EH (cell line): ENCODE results near the gene SFI1.

Source experiments
- DNase-seq: peaks from one replicate; pipeline ENCODE4 v3.0.0-alpha.2; 2015; ENCODE audit warnings: low read depth

Gene SFI1

DNA sequence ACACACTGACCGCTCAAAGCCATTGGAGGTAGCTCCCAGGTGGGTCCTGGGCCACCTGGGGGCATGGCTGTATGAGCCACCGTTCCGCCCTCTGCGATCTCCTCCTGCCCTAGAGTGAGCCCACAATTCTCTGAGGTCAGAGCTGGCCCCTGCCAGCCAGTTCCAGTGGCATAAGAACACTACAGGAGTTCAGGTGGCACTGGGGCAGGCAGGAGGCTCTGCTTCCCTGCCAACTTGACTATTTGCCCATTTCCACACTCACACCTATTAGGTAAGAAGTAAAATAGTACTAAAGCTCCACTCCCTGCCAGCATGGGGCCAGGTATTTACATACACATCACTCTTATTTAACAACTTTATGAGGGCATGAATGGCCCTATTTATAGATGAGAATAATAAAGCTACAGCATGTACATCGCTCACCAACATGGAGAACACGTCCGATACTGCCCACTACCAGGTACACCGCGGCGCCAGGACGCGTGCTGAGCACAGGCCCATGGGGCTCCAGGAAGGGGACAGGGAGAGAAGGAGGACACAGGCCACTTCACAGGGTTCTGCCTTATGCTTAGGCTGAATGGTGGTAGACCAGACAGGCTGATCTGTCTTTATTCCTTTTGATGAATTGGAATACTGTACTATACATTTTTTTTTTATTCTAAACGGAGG, 139.4 kb downstream of the SFI1 start:
- DNase-seq = no peak

DNA sequence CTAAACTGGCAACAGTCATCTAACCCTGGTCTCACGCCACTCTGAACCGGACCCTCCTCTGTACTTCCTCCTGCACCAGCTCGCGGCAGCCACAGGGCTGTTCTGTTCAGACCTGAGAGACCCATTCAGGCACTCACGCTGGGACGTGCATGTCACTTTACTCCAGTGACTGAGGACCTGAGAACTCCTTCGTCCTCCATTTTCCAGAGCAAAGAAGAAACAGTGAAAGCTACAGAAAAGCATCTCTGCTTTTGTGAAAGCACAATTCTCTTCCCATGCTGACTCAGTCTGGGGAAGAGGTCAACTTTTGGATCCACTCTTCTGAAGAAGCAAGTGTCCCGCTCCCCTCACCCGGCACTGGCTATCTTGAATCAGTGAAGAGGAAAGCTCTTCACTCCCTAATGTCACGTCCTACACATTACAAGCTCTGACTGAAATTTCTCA, 141.1 kb downstream of the SFI1 start:
- DNase-seq = no peak

DNA sequence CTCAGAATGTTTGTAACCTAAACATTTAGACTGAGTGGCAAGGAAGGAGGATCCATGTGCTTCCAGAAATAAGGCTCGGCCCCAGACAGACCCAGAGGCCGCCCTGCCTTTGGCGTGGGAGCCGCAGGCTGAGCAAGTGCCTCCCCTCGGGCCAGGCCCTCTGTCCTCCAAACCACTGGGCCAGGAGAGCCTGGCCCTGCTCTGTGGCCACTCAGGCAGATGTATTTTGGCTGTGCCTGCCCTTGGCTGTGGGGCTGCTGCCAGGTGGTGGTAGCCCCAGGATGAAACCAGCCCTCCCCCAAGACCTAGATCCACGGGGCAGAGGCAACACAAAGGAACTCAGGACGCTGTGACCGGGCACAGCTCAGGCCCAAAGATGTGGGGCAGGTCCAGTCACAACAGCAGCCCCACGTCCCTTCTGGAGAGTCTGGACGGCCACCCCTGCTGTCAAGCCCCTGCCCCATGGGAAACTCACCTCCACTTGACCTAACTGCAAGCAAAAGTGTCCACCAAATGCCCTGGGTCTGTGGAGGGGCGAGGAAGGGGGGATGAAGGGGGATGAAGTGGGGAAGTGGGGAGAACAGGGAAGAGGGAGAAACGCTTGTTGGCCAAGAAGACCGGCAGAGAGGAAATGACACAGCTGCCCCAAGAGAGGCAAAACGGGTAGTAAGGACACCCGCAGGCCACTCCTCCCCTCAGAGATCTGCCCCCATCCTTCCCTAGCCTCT, 141.7 kb downstream of the SFI1 start:
- DNase-seq = no peak

DNA sequence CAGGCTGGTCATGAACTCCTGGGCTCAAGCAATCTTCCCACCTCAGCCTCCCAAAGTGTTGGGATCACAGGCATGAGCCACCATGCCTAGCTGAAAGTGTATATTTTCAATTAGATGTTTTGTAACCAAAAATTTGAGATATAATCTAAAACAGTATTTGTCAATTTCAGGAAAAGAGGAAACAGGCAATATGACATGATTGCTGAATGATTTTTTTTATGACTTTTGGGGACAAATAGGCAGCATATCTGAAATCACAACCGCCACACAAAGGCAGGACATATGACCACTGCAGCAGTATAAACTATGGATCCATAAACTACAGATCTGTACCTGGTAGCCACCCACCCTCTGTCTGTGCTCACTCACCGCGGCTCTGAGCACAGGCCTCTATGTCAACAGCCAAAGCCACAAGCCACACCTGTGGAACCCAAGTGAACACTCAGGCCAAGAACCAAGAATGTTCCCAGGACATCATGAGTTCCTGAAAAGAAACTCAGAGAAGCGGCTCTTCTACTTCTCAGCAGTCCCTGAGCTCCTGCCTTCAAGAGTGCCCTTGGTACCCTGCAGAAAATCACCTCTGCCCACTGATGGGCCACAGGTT, 143.2 kb downstream of the SFI1 start:
- DNase-seq = no peak

DNA sequence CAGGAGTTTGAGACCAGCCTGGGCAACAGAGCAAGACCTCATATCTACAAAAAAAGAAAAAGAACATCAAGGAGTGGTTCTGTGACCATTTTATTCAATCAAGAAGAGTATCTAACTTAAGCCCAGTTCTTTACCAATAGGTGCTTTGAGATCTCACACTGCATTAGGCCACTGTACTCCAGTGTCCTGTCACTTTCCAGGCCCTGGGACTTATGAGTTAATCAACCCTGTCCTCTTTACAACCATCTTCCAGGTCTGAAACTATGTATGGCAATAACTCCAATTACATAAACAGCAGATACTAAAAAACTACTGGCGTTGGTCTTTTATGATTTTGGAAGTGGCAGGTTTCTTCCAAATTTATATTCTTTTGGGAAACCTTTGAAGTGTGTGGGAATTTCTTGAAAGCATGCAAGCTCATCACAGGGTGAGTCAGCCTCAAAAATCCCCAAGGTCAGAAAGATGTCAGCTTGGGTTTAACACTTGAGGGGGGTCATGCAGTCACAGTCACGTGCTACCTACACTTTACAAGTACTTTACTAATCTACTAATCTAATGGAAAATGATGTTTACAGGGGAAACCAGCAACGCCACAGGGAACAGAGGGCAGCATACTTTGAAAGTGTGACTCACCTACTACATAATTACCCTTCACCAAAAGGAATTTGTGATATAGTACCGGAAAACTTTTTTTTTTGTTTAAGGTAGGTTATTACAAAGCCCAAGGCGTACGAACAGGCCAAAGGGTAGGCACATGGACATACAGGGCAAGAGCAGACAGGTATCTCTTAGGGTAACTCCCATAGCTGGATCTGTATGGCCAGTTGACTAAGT, 150.1 kb downstream of the SFI1 start:
- DNase-seq = peak; percentile 99

DNA sequence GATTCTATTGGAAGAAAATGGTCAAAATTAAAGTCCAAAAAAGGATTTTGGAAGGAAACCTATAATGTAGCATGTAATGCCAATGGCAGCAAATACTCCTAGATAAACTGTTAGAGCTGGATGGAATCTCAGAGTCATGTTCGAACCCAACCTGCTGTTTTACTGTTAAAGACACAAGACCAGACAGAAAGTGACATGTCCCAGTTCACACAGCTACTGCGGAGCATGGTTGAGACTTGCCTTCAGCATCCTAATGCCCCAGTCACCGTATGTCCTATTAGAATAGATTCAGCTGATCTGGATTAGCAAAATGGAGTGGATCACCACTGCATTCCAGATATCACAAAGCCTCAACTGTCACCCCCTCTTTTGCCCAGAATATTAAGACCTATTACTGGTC, 150.7 kb downstream of the SFI1 start:
- DNase-seq = no peak

DNA sequence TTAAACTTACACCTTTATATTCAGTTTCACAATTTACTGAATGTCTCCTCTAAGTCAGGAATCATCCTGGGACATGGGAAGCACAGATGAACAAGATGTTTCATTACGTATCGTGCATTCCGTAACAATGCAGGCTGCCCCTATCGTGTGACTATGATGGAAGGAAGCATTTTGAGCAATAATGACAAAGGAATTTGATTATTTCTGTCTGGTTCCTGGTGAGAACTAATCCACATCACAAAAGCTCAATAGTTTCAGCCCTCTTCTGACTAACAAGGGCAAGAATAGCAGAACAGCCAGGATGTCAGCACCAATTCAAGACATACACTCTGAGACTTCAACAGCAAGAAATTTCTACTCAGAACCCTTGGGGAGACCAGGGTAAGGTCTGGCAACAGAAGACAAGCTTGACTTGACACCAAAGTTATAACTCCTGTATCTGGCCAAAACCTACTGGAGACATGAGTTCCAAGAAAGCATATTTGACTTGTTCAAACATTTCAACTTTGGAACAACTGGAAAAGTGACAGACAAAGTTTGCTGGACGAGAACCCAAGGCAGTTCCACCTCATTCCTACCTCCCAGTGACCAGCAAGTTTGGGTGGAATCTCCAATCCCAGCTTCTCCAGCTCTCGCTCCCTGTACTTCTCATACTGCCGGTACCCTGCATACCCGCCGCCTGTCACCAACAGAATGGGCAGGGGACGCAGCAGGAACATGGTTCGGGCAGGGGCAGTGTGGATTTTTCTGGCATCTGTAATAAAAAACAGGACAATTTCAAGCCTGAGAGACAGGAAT, 151.4 kb downstream of the SFI1 start:
- peak; percentile 88 for DNase-seq

DNA sequence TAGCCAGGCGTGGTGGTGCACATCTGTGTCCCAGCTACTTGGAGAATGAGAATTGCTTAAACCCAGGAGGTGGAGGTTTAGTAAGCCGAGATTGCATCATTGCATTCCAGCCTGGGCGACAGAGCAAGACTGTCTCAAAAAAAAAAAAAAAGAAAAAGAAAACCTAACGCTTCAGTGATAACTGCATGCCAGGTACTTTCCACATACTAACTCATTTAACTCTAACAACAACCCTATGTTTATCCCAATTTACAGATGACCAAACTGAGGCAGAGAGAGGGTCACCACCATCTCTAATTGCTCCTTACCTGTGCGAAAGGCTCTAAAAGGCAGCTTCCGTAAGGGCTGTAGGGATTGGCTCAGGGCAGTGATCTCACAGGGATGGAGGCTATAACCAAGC, 154.1 kb downstream of the SFI1 start:
- DNase-seq = peak; percentile 85

DNA sequence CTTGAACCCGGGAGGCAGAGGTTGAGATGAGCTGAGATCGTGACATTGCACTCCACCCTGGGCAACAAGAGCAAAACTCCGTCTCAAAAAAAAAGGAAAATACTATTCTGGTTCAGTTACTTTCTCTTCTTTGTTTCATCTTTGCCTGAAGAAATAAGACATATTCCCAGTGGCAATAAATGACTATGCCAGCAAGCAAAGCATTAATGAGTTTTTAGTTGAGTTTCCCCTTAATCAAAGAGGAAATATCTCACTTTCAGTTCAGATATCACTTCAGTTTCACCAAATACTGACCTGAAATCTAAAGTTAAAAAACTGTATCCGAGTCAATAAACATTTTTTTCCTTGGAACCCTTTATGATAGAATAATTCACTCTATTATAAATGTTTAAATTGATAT, 155.3 kb downstream of the SFI1 start:
- DNase-seq = no peak

DNA sequence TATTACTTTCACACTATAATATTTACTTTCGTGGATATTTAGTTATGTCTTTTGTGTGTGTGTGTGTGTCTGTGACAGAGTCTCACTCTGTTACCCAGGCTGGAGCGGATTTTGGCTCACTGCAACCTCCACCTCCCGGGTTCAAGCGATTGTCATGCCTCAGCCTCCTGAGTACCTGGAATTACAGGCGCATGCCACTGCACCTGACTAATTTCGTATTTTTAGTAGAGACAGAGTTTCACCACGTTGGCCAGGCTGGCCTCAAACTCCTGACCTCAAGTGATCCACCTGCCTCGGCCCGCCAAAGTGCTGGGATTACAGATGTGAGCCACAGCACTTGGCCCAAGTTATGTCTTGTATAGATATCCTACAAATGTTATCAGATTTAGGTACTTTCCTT, 155.8 kb downstream of the SFI1 start:
- no peak for DNase-seq

DNA sequence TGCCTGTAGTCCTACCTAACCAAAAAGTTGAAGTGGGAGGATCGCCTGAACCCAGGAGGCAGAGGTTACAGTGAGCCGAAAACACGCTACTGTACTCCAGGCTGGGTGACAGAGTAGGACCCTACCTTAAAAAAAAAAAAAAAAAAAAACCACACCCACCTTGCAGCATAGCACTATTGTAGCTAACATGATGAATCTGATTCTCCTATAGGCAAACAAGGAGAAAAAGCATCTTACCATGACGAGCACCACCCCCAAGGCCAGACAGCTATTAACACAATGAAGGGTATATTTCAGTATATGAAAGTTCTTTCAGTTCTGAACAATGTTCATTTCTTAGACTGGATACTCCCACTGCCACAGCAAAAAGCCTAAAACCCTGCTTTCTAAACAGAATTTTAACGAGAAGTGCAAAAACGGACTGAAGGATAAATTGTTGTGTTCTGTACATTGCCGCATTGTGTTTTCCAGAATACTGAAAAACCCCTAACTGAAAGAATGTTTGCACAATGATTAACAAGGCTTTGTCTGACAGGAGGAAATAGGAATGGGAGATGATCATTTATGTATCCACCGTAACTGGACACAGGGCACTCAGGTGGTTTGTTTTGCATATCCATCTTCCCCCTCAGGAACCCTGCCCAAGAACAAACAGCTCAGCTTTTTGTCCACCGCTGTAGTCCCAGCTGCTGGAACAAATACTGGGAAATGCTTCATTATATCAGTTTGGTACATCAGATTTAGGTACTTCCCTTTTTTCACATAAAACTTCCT, 156.8 kb downstream of the SFI1 start:
- DNase-seq = no peak

DNA sequence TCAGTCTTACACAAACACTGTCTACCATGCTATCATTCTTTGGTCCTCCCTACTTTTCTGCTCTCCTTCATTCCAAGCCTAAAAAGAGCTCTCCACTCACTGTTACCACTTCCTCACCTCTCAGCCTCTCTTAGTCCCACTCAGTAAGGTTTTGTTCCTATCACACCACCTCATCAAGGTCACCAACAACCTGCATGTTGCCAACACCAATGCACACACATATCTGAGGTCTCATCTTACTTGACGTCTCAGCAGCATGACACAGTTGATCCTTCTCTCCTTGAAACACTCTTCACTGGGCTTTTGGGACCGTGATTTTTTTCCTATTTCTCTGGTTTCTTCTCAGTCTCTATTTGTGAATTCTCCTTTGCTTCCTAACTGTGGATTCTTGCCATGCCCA, 157.6 kb downstream of the SFI1 start:
- DNase-seq = no peak

DNA sequence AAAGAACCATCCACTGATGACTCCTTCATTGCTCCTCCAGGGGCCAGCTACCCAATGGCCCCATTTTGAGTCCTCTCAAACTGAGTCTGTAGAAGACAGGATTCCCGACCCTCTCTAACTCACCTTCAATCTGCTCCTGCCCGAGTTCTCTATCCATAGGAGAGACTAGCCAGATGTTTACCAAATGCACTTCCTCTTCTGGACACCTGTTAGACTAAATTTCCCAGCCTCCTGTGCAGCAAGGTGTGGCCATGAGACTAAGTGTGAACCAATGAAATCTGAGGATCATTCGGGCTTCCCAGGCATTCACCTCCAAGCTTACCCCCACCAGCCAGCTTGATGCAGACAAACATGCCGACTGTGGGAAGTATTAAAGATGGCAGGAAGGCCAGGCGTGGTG, 158.1 kb downstream of the SFI1 start:
- DNase-seq = no peak

DNA sequence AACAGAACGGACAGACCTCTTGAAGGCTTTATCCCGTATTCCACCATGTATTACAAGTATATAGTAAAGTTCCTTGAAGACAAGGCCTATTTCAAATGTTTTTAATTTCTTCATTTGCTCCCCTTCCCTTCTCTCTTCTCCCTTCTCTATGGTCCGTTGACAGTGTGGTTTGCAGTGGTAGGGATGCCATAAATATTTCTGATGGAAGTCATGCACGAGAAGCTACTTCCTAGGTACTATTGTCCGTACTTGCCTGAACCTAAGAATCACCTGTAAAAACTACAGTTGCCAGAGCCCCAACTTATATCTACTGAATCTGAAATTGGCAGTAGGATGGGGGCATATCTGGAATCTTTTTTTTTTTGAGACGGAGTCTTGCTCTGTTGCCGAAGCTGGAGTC, 162.9 kb downstream of the SFI1 start:
- DNase-seq = peak; percentile 36

DNA sequence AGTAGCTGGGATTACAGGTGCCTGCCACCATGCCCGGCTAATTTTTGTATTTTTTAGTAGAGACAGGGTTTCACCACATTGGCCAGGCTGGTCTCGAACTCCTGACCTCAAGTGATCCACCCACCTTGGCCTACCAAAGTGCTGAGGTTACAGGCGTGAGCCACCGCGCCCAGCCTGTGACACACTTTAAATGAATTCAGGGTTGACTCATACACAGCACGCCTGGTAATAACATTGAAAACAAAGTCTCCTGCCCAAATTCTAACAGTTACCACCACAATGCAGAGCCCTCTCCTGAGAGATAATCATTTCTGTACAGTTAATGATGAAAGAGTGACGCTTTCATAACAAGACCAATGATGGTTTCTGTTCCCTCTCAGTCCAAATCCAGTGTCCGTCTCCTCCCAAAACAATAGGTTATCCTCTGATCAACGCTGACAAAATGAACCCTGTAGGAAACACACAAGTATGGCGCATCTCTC, 164.6 kb downstream of the SFI1 start:
- peak; percentile 85 for DNase-seq

DNA sequence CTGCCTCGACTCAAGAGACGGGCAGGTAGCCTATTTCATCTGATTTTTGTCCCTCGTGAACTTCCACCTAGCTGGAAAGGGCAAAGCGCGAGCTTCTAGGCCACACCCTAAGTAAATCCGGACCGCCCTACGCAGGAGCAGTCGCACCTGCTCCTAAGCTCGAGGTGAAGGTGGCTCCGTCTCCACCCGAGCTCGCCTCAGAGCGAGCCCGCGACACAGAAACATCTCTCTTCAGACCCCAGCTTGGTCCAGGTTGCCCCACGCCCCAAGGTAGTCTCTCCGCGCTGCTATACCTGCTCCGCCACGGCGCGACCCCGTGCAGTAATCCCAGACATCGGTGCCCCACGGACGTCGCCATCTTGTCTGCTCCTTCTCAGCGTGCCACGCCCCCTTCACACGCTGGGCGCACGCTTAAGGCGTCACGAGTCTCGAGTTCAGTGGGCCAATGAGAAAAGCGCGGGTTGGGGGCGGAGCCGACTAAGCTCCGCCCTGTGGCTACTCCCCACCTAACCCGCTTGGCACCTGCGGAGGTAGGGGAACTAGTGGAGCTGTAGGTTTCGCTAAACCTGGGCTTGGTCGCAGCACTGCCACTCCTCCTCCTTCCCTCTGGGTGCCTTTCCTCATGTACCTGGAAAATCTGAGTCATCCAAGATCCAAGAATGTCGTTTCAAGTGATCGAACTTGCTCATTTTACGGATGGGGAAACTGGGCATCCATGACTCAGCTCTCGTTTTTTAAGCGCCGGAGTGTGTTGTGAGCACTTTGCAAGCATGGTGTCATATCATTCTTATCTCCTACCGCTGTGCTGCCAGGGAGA, 165.7 kb downstream of the SFI1 start, which contains the start of gene PISD:
Gene PISD (minus strand): TSS at position 365 of the 817 bp plus-strand sequence. CDS start 7 bp downstream, at position 358.
- peak; percentile 92 for DNase-seq

DNA sequence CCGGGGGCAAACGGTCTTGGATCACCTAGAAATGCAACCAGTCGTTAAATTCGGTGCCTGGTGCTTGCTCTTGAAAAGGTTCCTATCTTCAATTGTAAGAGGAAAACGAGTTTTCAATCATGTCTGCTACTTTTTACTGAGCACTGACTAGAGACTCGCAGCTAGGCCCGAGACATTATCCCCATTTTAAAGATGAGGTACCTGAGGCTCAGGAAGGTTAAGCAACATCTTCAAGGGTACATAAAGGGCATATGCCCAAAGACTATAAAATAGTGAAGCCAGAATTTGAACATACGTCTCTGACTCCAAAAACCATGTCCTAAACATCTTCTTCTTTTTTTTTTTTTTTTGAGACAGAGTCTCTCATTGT, 166.3 kb downstream of the SFI1 start:
- DNase-seq = no peak
